ENCODE data around the gene COMMD1. TPM values are rescaled to one million over a fixed set of nuclear protein-coding genes. Genes with fewer than 3 reads are reported as not detected.
"Not testable (repeated sequence)": the region's sequence is repeated elsewhere in the genome, so short reads cannot be mapped to it uniquely, and the experiment has no call there.

The COMMD1 gene
- total RNA-seq, 1 donor: 60.7 TPM

- H3K4me3 ChIP-seq (ENCODE audit: low read depth, low read length): no peak overlapping the region
- DNase-seq (ENCODE audit: low read depth): no peak
- no peak for TF ChIP-seq CTCF (IDR thresholded peaks at IDR 0.05; ENCODE audit: insufficient read depth, low read length)
These were observed 205.0 kb downstream of the COMMD1 start for GRCh38 chr2:62110415-62111025.

GRCh38 chr2:62112179-62112578 lies 206.7 kb downstream of the COMMD1 start:
- no peak overlapping the region for H3K4me3 ChIP-seq (ENCODE audit: low read depth, low read length)
- TF ChIP-seq CTCF (IDR thresholded peaks at IDR 0.05; ENCODE audit: insufficient read depth, low read length): no peak
- DNase-seq (ENCODE audit: low read depth): peak; percentile 25

- no peak for DNase-seq (ENCODE audit: low read depth)
- TF ChIP-seq CTCF (IDR thresholded peaks at IDR 0.05; ENCODE audit: insufficient read depth, low read length): no peak
- no peak overlapping the region for H3K4me3 ChIP-seq (ENCODE audit: low read depth, low read length)
These were observed 209.1 kb downstream of the COMMD1 start for GRCh38 chr2:62114564-62114963.

GRCh38 chr2:62116983-62117382 lies 211.5 kb downstream of the COMMD1 start:
- TF ChIP-seq CTCF (IDR thresholded peaks at IDR 0.05; ENCODE audit: insufficient read depth, low read length): no peak
- no peak overlapping the region for H3K4me3 ChIP-seq (ENCODE audit: low read depth, low read length)
- DNase-seq (ENCODE audit: low read depth): no peak

GRCh38 chr2:62118160-62118559 lies 212.7 kb downstream of the COMMD1 start:
- TF ChIP-seq CTCF (IDR thresholded peaks at IDR 0.05; ENCODE audit: insufficient read depth, low read length): no peak
- H3K4me3 ChIP-seq (ENCODE audit: low read depth, low read length): no peak overlapping the region
- peak; percentile 22 for DNase-seq (ENCODE audit: low read depth)

GRCh38 chr2:62119311-62119974 lies 214.0 kb downstream of the COMMD1 start:
- DNase-seq (ENCODE audit: low read depth): no peak
- no peak for TF ChIP-seq CTCF (IDR thresholded peaks at IDR 0.05; ENCODE audit: insufficient read depth, low read length)
- H3K4me3 ChIP-seq (ENCODE audit: low read depth, low read length): no peak overlapping the region

- not testable (repeated sequence) for H3K4me3 ChIP-seq (ENCODE audit: low read depth, low read length); DNase-seq (ENCODE audit: low read depth)
These were observed 220.8 kb downstream of the COMMD1 start for GRCh38 chr2:62126239-62126638.
